ENCODE data around the gene TSNAXIP1.
A peak's percentile ranks its signal among the peaks of the same experiment; 100 is the strongest.

The TSNAXIP1 gene

GRCh38 chr16:67837811-67838210, 31.1 kb downstream of the TSNAXIP1 start:
- DNase-seq, result no peak

GRCh38 chr16:67841198-67841815, 34.6 kb downstream of the TSNAXIP1 start:
- DNase-seq, result no peak

GRCh38 chr16:67841816-67842508, 35.3 kb downstream of the TSNAXIP1 start, which contains the start of gene THAP11:
Gene THAP11, plus strand, starts transcription at chr16:67842320. Its CDS starts 235 bp downstream, at chr16:67842555.
- peak; percentile 95 to 97 for DNase-seq

DNA sequence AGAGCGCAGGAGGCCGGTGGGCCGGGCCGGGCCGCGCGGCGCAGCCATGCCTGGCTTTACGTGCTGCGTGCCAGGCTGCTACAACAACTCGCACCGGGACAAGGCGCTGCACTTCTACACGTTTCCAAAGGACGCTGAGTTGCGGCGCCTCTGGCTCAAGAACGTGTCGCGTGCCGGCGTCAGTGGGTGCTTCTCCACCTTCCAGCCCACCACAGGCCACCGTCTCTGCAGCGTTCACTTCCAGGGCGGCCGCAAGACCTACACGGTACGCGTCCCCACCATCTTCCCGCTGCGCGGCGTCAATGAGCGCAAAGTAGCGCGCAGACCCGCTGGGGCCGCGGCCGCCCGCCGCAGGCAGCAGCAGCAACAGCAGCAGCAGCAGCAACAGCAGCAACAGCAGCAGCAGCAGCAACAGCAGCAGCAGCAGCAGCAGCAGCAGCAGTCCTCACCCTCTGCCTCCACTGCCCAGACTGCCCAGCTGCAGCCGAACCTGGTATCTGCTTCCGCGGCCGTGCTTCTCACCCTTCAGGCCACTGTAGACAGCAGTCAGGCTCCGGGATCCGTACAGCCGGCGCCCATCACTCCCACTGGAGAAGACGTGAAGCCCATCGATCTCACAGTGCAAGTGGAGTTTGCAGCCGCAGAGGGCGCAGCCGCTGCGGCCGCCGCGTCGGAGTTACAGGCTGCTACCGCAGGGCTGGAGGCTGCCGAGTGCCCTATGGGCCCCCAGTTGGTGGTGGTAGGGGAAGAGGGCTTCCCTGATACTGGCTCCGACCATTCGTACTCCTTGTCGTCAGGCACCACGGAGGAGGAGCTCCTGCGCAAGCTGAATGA, 36.0 kb downstream of the TSNAXIP1 start:
- DNase-seq, result peak; percentile 27 to 68

DNA sequence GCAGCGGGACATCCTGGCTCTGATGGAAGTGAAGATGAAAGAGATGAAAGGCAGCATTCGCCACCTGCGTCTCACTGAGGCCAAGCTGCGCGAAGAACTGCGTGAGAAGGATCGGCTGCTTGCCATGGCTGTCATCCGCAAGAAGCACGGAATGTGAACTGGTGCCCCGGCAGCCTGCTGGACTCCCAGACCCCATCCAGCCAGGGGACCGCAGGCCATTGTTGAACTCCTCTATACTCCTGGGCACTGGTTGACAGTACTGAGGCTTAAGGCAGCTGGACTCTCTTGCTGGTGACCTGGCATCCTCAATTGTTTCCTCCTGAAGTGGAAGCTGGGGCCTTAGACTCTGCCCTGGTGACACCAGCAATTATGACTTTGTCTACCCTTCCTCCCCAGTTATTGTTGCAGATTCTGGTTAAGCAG, 36.7 kb downstream of the TSNAXIP1 start:
- DNase-seq, result no peak

GRCh38 chr16:67844497-67844896, 37.8 kb downstream of the TSNAXIP1 start:
- DNase-seq, result no peak

DNA sequence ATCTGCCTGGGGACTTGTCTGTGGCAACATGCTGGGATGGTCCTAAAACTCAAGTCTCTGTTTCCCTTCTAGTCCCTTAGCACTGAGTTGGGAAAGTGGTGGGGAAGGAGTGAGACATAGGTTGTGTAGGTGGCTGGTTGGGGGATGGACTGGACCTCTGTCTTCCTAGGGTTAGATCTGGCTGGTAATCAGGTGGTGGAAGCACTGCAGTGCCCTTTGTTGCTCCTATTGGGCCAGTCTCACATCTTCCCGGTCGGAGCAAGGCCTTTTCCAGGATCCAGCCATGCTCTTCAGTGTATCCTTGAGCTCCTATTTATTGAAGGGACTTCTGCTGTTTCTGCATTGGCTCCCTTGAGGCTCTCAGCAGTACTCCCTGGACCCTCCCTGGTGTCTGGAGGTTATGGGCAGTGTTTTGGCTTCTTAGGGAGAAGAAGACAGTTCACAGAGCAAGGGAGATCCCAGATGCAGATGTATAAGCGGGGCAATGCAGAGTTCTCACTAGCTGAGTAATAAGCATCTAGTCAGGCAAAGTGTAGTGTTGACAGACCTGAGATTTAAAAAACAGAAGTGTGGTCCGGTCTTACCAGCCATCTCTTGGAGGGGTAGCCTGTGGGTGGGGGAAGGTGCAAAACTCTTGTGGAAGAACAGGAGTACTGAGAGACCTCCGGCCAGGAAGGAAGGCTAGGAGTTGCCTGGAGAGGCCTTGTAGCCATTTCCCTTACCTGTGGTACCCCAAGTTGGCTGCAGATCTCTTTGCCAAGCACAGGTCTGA, 38.8 kb downstream of the TSNAXIP1 start:
- no peak for DNase-seq

- no peak for DNase-seq
Measured at GRCh38 chr16:67846063-67846319, 39.3 kb downstream of the TSNAXIP1 start.

- DNase-seq, result peak; percentile 90 to 94
Measured at GRCh38 chr16:67846320-67847063, 39.8 kb downstream of the TSNAXIP1 start, which contains the start of gene NUTF2. Gene NUTF2, plus strand, starts transcription at chr16:67846933. Its CDS starts 18,198 bp downstream, at chr16:67865131.

DNA sequence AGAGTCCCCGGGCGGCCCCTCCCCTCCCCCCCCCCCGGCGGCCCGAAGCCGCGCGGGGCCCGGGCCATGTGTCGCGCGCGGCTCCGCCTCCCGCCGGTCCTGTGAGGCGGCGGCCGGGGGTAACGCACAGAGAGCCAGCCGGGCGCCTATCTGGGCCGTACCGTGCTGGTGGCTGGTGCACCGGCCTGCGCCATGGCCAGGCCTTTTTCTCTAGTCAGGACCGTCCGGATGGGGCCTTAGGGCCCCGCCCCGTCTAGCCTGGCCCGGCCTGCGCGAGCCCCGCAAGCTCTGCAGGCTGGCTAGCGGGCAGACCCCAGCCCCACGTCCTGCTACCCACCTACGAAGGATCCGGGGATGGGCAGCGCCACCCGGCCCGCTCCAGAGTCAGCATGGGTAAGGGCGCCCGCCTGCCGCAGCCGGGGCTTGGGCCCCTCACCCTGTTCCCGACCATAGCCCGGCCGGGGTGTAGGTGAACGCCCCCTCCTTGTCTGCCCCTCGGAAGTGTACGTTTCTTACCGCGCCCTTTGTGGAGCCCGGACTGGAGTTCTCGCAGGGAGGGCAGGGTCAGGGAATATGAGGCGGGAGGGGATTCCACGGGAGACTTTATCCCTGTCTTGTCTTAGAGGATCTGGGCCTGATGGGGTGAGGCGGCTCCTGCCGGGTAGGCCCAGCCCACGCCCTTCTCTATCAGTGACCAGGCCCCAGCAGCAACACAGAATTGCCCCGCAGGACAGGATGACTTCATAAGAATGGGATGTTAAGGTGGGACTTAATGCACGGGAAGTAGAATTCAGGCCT, 40.6 kb downstream of the TSNAXIP1 start, which contains the start of gene CENPT:
Gene CENPT, minus strand, starts transcription at position 630 of the 798 bp plus-strand sequence. CDS start 13,834 bp downstream, outside the sequence.
- DNase-seq, result no peak

DNA sequence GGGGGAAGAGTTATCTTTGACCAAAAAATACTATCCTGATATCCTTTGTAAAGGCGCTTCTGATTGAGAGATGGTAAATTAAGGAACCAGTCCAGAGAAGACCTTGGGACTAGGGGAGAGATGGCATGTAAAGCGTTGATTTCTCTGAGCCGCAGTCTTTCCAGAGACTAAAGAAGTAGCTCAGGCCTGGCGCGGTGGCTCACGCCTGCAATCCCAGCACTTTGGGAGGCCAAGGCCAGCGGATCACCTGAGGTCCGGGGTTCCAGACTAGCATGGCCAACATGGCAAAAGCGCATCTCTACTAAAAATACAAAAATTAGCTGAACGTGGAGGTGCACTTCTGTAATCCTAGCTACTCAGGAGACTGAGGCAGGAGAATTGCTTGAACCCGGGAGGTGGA, 41.4 kb downstream of the TSNAXIP1 start:
- no peak for DNase-seq

- no peak for DNase-seq
Measured at GRCh38 chr16:67853670-67854069, 47.0 kb downstream of the TSNAXIP1 start.

- DNase-seq, result no peak
Measured at GRCh38 chr16:67855789-67856188, 49.1 kb downstream of the TSNAXIP1 start.

DNA sequence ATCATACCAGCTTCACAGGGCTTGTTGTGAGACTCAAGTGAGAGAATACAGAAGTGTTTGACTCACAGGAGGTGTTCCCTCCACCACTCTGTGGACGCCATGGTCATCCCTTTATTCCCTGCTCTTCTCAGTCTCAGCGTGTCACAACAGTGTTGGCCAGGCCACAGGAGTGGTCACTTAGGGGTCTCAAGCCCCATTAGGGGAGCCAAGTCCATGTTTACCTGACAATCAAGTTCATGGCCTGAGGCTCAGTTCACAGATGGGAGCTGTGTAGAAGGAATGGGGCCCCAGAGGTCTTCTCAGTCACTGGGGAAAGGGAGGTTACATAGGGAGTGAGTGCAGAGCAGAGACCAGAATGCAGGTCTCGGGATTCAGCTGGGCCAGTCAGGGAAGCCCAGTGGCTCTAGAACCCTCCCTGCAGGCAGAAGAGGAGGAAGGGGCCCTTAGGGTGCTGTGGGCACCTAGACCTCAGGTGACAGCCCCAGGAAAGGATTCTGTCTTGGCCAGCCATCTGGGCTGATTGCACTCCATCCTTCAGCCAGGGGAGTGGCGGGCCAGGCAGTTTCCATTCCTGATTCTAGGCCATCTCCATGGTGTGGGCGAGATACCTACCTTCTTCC, 50.3 kb downstream of the TSNAXIP1 start:
- no peak for DNase-seq

DNA sequence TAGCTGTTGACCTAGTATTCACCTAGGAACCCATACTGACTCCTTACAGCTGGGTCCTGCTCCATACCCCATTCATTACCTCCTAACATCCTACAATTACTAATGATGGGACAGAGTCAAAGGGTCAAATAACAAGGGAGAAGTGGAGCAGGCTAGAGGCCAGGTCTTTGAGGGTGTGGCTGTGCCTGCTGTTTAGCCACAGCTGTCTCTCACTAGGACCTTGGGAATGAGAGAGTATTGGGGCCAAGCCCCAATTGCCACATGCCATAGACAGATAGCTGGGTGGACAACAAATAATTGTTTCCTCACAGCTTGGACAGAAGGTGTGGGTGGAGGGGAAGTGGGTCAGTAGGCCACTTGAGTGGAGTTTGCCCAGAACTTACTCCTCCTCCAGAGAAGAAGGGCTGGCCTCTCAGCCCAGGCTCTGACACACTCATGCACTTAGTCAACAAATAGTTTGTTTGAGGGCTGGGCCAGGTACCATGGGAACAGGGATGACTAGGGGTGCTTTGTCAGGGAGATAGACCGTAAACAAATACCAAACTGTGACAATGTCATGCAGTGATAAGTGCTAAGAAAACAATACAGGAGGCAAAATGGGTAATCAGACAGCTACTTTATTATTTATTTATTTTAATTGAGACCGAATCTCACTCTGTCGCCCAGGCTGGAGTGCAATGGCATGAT, 51.0 kb downstream of the TSNAXIP1 start:
- DNase-seq, result peak in 1 of 2 donors; percentile 56

- DNase-seq, result no peak
Measured at GRCh38 chr16:67858500-67858899, 51.8 kb downstream of the TSNAXIP1 start.

GRCh38 chr16:67860589-67861398, 54.1 kb downstream of the TSNAXIP1 start:
- DNase-seq, result no peak

GRCh38 chr16:67861877-67862276, 55.2 kb downstream of the TSNAXIP1 start:
- DNase-seq, result no peak

Data from bone marrow (tissue), 2 donors.